Ramos (cell line): ENCODE results near the gene GAL3ST1.
"Not testable (repeated sequence)": the region's sequence is repeated elsewhere in the genome, so short reads cannot be mapped to it uniquely, and the experiment has no call there.

Experiments
- in situ Hi-C: fragments of 300-500 bp; cut with MboI; formaldehyde crosslinking; loops from one replicate; pipeline ENCODE4 v1.14.3; 2022; ENCODE audit warnings: low sequenced_read_pairs; ENCODE audit not compliant: unreplicated experiment

Gene GAL3ST1, protein sequence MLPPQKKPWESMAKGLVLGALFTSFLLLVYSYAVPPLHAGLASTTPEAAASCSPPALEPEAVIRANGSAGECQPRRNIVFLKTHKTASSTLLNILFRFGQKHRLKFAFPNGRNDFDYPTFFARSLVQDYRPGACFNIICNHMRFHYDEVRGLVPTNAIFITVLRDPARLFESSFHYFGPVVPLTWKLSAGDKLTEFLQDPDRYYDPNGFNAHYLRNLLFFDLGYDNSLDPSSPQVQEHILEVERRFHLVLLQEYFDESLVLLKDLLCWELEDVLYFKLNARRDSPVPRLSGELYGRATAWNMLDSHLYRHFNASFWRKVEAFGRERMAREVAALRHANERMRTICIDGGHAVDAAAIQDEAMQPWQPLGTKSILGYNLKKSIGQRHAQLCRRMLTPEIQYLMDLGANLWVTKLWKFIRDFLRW

DNA sequence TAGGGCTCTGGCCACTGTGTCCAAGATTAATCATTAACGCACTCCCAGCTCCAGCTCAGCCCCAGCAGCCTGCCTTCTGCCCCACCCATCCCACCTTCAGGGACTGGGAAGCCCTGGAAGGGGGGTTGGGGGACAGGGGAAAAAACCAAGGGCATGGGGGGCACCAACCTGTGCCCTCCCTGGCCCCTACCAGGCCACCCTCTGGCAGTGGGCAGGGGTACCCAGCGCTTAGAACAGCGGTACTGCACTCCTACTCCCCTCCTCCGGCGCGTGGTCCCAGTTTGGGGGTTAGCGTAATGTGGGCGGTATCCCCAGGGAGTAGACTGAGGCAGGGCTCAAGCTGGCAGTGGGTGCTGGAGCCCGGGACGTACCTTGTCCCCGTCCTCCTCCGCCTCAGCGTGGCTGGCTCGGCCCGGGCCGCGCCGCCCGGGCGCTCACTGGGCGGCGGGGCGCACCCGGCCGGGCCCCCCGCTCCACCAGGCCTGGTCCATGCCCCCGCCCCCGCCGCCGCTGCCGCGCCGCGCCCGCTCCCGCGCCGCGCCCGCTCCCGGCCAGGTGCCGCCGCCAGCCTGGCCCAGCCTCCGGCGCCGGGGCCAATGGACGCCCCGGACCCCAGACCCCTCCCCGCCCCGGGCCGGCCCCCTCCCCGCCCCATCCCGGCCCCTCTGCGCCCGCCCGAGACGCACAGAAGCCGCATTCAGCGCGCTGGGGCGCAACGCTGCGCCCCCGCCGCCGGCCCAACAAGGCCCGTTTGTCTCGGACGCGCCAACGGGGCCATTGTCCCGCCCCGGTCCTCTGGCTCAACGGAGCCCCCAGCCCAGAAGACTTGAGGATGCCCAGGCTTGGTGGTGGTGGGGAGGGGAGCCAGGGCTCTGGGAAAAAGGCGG is at the start of gene GAL3ST1:
GAL3ST1 (minus strand) TSS at position 571 of the 887 bp plus-strand sequence. CDS start 17,273 bp downstream, outside the sequence.
- in situ Hi-C loops: no loop called here

DNA sequence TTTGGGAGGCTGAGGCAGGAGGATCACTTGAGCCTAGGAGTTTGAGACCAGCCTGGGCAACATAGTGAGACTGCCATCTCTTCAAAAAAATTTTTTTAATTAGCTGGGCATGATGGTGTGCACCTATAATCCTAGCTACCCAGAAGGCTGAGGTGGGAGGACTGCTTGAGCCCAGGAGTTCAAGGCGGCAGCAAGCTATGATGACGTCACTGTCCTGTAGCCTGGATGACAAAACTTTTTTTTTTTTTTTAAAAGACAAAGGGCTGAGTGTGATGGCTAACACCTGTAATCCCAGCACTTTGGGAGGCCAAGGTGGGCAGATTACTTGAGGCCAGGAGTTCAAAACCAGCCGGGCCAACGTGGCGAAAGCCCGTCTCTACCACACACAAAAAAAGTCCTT is 45.4 kb upstream of the GAL3ST1 start:
- in situ Hi-C loops: not testable (repeated sequence)

DNA sequence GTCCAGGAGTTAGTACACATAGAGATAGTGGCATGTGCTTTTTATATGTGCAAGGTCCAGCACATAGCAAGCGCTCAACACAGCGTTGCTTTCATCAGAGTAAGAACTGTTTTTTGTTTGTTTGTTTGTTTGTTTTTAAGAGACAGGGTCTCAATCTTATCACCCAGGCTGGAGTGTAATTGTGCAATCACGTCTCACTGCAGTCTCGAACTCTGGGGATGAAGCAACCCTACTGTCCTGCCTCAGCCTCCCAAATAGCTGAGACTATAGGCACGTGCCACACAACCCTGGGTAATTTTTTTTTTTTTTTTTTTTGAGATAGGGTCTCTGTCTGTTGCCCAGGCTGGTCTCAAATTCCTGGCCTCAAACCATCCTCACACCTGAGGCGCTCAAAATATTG is 43.4 kb upstream of the GAL3ST1 start:
- in situ Hi-C loops: no loop called here

DNA sequence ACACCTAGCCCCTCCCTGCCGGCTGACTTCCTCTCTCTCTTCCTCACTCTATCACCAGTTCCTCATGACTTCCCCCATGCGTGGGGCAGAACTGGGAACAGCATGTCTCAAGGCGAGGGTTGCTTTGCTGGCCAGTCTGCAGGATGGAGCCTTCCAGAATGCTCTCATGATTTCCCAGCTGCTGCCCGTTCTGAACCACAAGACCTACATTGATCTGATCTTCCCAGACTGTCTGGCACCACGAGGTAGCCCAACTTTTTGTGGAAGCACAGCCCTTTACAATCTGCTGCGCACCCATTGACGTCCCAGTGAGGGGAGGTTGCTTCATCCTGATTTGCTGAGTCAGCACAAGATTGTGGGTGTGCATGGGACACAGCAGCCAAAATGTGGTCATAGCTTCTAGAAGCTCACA is 41.1 kb upstream of the GAL3ST1 start:
- in situ Hi-C loops: no loop called here

DNA sequence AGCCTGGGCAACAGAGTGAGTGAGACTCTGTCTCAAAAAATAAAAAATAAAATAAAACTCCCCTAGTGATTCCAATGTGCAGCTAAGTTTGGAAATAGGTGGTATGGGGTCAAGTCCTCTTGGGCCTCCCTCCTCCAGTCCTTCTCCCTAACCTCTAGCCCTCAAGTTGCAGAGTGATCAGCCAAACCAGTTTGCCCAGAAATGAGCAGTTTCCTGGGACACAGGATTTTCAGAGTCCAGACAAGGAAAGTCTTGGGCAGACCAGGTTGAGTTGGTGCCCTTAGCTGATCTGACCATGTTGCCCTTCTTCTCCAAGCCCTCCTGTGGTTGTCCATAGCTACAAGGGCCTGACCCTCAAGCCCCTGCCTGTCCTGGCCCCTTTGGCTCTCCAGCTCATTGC is 40.4 kb upstream of the GAL3ST1 start:
- in situ Hi-C loops: no loop called here

DNA sequence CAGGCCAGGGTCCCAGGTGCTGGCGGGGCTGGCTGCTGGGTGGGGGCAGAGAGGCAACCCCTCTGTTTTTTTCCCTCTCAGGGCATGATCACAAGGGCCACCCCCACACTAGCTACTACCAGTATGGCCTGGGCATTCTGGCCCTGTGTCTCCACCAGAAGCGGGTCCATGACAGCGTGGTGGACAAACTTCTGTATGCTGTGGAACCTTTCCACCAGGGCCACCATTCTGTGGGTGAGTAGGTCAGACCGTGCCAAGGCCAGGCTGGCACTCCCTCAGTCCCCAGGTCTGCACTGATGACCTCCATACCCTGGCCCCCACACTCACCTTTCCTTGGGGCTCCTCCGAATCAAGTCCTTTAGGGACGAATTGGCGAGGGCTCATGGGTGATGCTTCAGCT is 39.8 kb upstream of the GAL3ST1 start:
- in situ Hi-C loops: no loop called here

DNA sequence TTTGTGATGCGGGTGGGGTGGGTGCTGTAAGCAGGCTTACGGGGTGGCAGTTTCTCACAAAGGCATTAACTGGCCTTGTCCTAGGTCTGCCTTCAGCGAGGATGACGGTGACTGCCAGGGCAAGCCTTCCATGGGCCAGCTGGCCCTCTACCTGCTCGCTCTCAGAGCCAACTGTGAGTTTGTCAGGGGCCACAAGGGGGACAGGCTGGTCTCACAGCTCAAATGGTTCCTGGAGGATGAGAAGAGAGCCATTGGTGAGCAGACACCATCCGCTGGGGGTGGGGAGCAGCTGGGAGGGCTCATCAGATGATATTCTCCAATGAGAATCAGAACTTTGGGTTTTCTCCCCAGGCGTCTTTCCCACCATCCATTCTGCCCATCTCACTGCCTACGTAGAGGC is 38.3 kb upstream of the GAL3ST1 start:
- in situ Hi-C loops: no loop called here

DNA sequence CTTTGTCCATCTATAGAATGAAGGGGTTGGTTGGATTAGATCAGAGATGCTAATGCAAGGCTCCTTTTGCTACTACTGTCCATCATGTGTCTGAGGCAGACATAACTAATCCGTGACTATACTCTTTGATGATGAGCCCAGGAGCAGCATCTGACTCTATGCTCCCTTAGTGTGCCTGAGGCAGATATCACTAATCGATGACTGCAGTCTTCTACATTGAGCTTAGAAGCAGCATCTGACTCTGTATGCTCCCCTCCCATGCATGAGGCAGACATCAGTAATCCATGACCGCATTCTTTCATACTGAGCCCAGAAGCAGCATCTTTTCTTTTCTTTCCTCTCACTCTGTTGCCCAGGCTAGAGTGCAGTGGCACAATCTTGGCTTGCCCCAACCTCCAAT is 36.7 kb upstream of the GAL3ST1 start:
- in situ Hi-C loops: no loop called here

DNA sequence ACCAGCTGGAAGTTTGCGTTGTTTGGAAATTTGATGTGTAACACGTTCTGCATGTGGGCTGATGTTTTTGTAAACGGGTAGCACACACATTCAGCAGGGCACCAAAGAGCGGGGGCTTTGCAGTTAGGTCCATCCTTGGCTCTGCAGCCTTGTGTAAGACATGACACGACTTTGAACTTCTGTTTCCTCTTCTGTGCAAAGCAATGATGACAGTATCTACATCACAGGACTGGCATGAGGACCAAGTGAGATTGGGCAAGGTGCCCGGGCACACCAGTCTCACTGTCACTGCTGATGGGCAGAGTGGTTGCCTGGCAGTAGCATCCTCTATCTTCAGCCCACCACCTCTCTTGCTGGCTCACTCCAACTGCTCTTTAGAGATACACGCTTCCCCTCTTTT is 35.8 kb upstream of the GAL3ST1 start:
- in situ Hi-C loops: no loop called here

DNA sequence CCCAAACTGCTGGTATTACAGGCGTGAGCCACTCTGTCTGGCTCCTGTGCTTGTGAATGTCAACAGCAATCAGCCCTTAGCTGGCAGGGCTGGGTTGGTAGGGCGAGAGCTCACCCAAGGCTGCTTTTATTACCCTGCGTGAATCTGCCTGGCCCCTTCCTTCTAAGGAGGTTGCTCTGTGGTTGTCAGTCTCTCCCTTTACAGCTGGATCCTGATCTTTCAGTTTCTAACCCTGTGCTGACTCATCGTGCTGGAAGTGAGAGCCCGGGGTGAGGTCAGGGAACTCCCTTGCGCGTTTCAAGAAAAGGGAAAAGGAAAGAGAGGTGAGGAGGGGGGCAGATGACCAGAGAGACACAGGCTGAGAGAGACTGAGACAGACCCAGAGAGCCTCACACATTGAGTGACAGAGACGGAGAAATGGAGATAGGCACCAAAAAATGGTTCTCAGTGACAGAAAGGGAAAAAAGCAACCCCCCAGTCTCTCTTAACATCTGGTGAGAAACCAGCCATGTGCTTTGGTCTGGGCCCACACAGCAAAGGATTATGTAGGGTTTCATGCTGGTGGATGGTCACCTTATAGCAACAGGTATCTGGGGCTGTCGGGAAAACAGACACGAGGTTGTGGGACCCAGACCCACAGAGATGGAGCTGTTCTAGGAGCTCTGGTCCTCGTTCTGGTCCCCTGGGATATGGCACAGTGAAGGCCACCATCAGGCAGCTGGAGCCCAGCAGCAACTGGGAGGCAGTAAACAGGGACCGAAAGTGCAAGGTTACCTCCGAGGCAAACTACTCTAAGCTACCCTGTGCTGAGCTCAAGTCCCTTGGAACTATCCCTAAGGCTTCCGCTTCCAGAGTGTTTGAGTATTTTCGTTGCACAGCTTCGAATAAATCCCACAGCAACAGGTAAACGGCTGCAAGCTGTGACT is 35.1 kb upstream of the GAL3ST1 start:
- in situ Hi-C loops: no loop called here

DNA sequence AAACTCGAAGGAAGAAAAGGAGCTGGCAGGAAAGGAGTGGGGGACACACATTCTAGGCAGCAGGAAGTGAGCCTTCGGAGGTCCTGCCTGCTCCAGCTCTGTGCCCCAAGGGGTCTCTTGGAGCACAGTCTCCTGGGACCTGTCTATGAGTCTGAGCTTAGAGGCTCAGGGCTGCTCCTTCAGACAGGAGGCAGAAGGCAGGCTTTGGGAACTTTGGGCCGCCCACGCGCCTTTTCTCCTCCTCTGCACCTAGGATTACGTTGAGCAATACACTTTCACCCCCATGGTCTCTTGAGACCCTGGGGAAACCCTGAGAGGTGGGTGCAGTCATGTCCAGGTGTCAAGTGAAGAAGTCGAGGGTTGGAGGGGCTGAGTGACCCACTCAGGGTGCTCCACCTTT is 33.5 kb upstream of the GAL3ST1 start:
- in situ Hi-C loops: no loop called here

DNA sequence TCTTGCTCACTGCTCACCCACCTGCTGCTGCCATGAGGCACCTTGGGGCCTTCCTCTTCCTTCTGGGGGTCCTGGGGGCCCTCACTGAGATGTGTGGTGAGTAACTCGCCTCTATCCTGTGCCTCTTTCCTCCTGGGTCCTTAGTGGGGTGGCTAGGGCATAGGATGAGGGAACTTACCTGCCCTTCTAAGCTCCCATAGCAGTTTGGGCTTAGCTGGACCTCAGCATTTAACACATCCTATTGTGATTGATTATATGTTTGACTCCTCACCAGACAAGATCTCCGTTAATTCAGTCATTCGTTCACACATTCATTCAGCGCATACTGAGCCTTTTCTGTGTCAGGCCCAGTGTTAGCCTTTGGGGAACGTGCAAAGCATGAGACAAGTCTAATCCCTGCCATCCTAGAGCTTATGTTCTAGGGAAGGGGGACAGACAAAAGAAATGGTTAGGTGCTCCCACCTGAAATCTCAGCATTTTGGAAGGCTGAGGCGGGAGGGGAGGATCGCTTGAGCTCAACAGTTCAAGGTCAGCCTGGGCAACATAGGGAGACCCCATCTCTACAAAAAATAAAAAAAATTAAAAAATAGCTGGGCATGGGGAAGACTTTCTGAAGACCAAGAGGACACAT is 33.0 kb upstream of the GAL3ST1 start:
- in situ Hi-C loops: no loop called here

DNA sequence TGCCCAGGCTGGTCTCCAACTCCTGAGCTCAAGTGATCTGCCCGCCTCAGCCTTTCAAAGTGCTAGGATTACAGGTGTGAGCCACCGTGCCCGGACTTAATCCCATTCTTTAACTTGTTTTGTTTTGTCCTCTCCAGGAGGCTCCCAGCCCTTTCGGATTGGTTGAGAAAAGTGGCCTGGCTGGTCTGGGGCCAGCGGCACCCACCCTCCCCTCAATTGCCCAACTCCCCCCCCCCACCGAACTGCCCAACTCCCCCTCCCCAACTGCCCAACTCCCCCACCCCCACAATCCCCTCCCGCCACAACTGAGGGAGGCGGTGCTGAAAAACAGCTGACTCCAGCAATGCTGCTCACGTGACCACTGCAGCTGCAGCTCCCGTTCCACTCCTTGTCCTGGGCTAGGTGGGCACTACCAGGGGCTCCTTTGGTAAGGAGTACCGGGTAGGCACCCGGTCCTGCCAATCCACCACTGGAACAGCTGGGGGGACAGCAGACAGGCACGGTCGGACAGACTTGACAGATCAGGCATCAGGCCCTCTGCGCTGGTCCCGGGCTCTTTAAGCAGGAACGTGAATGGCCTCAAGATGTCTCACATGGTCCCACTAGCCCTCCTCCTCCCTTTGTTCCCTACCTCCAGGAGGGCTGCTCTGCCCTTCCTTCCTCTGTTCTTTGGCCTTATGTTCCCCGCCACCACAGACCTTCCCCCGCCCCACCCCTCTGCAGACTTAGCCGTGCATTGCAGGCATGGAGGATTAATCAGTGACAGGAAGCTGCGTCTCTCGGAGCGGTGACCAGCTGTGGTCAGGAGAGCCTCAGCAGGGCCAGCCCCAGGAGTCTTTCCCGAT is 32.2 kb upstream of the GAL3ST1 start, which contains the start of gene TCN2:
TCN2 (plus strand) TSS at position 720 of the 845 bp plus-strand sequence. CDS start 158 bp downstream, outside the sequence.
- in situ Hi-C loops: no loop called here

DNA sequence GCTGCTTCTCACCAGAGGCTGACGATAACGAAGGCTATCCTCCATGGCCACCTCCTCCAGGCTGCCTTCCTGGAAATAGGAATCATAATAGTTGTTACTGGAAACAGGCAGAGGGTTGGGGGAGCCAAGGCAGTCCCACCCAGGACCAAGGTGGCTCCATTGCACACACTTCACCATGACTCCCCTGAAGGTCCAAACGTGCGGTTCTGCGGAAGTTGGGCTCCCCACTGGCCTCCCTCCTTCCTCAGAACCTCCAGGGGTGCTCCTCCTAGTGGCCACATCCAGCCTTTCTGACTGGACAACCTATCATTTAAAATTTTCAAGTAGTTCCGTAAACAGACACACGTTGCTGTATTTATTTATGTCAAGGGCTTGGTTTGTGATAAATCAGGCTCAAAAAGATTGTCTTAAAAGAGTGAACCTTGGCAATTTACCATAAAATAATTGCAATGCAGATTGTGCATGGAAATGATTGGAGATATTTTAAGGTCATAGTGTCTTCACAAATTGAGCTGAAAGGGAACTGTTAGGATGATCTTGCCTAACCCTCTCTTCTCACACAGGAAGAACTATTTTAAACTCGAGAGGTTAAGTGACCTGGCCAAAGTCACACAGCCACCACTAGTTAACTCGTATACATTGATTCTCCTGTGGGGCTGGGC is 31.1 kb upstream of the GAL3ST1 start:
- in situ Hi-C loops: no loop called here

DNA sequence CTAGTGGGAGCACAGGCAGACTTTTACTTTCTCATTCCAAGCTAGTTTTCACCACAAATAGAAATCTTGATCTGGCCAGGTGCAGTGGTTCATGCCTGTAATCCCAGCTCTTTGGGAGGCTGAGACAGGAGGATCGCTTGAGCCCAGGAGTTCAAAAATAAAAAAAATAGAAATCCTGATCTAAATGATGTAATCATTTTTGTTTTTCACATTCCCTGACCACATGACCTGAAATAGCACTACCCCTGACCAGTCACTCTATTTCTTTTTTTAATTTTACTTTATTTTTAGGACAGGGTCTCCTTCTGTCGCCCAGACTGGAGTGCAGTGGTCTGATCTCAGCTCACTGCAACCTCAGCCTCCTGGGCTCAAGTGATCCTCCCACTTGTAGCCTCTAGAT is 30.3 kb upstream of the GAL3ST1 start:
- in situ Hi-C loops: no loop called here

DNA sequence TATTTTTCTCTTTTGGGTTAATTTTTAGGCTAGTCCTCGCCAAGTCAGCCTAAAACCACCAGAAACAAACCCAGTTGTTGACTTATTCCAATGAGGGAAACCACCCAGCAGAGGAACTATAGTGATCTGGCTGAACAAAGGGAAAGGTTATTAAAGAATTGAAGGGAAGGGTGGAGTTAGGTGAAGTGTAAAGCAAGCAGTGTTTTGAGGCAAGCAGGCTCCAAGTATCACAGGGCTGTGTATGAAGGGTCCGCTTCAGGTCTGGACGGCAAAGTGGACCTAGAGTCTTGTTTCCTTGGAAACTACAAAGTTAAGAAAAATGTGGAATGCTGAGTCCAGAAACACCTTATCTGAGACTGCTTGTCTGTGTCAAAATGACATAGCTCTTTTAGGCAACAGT is 29.3 kb upstream of the GAL3ST1 start:
- in situ Hi-C loops: no loop called here

DNA sequence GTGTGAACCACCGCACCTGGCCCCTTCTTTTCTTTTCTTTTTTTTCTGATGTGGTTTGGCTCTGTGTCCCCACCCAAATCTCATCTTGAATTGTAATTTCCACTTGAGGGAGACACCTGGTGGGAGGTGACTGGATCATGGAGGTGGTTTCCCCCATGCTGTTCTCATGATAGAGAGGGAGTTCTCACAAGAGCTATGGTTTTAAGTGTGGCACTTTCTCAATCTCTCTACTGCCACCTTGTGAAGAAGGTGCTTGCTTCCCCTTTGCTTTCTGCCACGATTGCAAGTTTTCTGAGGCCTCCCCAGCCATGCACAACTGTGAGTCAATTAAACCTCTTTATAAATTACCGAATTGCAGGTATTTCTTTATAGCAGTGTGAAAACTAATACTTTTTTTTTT is 27.6 kb upstream of the GAL3ST1 start:
- in situ Hi-C loops: no loop called here

DNA sequence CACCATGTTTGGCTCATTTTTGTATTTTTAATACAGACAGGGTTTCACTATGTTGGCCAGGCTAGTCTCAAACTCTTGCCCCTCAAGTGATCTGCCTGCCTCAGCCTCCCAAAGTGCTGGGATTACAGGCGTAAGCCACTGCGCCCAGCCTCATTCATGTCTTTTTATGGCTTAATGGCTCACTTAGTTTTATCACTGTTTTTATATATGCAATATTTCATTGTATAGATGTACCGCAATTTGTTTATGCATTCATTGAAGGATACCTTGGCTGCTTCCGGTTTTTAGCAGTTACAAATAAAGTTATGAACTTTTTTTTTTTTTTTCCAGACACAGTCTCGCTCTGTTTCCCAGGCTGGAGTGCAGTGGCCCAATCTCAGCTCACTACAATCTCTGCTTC is 27.0 kb upstream of the GAL3ST1 start:
- in situ Hi-C loops: no loop called here
